Liver (tissue), 9 donors: ENCODE data around the gene GDI1. TPM values are rescaled to one million over a fixed set of nuclear protein-coding genes. Genes with fewer than 3 reads are reported as not detected.

Experiments
- DNase-seq: peaks from one replicate; pipeline ENCODE4 v3.0.0-alpha.2; 2017; ENCODE audit warnings: low spot score
- H3K27ac ChIP-seq, 2 donors: one replicate each; pipeline ENCODE4 v1.7.0; 2013; ENCODE audit warnings: inconsistent platforms in 2 of 2, low read length in 2 of 2, control low read depth in 1 of 2, low read depth in 1 of 2, mild to moderate bottlenecking in 1 of 2
- H3K27me3 ChIP-seq, 4 donors: one replicate each; pipeline versions ENCODE4 v1.6.1 to v1.7.0; 2013; ENCODE audit warnings: low read length in 3 of 4, inconsistent platforms in 1 of 4, mild to moderate bottlenecking in 1 of 4, moderate library complexity in 1 of 4; ENCODE audit not compliant: control insufficient read depth in 4 of 4, insufficient read depth in 4 of 4
- H3K36me3 ChIP-seq, 4 donors: one replicate each; pipeline versions ENCODE4 v1.6.1 to v1.7.0; 2013; ENCODE audit warnings: low read length in 3 of 4, mild to moderate bottlenecking in 3 of 4, low read depth in 1 of 4, moderate library complexity in 1 of 4; ENCODE audit not compliant: control insufficient read depth in 4 of 4, insufficient read depth in 3 of 4
- H3K4me1 ChIP-seq, 4 donors: one replicate each; pipeline versions ENCODE4 v1.6.1 to v1.7.0; 2013; ENCODE audit warnings: low read length in 3 of 4, mild to moderate bottlenecking in 3 of 4, moderate library complexity in 1 of 4; ENCODE audit not compliant: control insufficient read depth in 4 of 4, insufficient read depth in 4 of 4
- H3K4me3 ChIP-seq, 3 donors: one replicate each; pipeline versions ENCODE4 v1.6.1 to v1.7.0; 2013; ENCODE audit warnings: low read length in 3 of 3, control low read depth in 1 of 3, low read depth in 1 of 3, mild to moderate bottlenecking in 1 of 3
- H3K9ac ChIP-seq, 2 donors: one replicate each; pipeline ENCODE4 v1.7.0; 2013; ENCODE audit warnings: low read length in 2 of 2, mild to moderate bottlenecking in 2 of 2, moderate library complexity in 2 of 2, control low read depth in 1 of 2, low read depth in 1 of 2
- H3K9me3 ChIP-seq, 4 donors: one replicate each; pipeline versions ENCODE4 v1.6.1 to v1.7.0; 2013; ENCODE audit warnings: low read length in 3 of 4; ENCODE audit not compliant: control insufficient read depth in 4 of 4
- ATF3 ChIP-seq: IDR thresholded peaks from 2 replicates; pipeline ENCODE4 v1.6.1; 2016; ENCODE audit warnings: antibody characterized with exemption
- CTCF ChIP-seq: fragments of 150-350 bp; IDR thresholded peaks from 2 replicates; pipeline ENCODE4 v1.5.1; 2017; ENCODE audit warnings: improper control_type of control experiment, low read depth, low read length; ENCODE audit not compliant: missing input control
- EGR1 ChIP-seq, 2 donors: IDR thresholded peaks; 2 replicates each; pipeline ENCODE4 v1.6.1; 2016 to 2018; ENCODE audit warnings: antibody characterized with exemption in 2 of 2, low read depth in 2 of 2
- FOXA1 ChIP-seq: IDR thresholded peaks from 2 replicates; pipeline ENCODE4 v1.6.1; 2016; ENCODE audit warnings: antibody characterized with exemption
- FOXA2 ChIP-seq: IDR thresholded peaks from 2 replicates; pipeline ENCODE4 v1.6.1; 2016; ENCODE audit warnings: antibody characterized with exemption
- GABPA ChIP-seq, 2 donors: IDR thresholded peaks in 1 of 2; conservative IDR thresholded peaks in 1 of 2; 2 replicates each; pipeline ENCODE4 v1.6.1; 2016; ENCODE audit warnings: antibody characterized with exemption in 2 of 2, mild to moderate bottlenecking in 1 of 2, moderate library complexity in 1 of 2
- HNF4A ChIP-seq, 2 donors: conservative IDR thresholded peaks; 2 replicates each; pipeline ENCODE4 v1.6.1; 2016; ENCODE audit warnings: antibody characterized with exemption in 2 of 2, mild to moderate bottlenecking in 2 of 2
- HNF4G ChIP-seq: IDR thresholded peaks from 2 replicates; pipeline ENCODE4 v1.6.1; 2016; ENCODE audit warnings: antibody characterized with exemption
- JUND ChIP-seq, 2 donors: IDR thresholded peaks; 2 replicates each; pipeline ENCODE4 v1.6.1; 2016; ENCODE audit warnings: antibody characterized with exemption in 2 of 2
- MAX ChIP-seq: IDR thresholded peaks from 2 replicates; pipeline ENCODE4 v1.6.1; 2016; ENCODE audit warnings: antibody characterized with exemption
- NR2F2 ChIP-seq: IDR thresholded peaks from 2 replicates; pipeline ENCODE4 v1.6.1; 2016; ENCODE audit warnings: antibody characterized with exemption
- RAD21 ChIP-seq, 2 donors: IDR thresholded peaks; 2 replicates each; pipeline ENCODE4 v1.6.1; 2016; ENCODE audit warnings: antibody characterized with exemption in 2 of 2, mild to moderate bottlenecking in 2 of 2
- RXRA ChIP-seq, 2 donors: IDR thresholded peaks; 2 replicates each; pipeline ENCODE4 v1.6.1; 2017 to 2018; ENCODE audit warnings: antibody characterized with exemption in 2 of 2, mild to moderate bottlenecking in 1 of 2
- SP1 ChIP-seq: IDR thresholded peaks from 2 replicates; pipeline ENCODE4 v1.6.1; 2018; ENCODE audit warnings: antibody characterized with exemption, mild to moderate bottlenecking
- TAF1 ChIP-seq: conservative IDR thresholded peaks from 2 replicates; pipeline ENCODE4 v1.6.1; 2016; ENCODE audit warnings: antibody characterized with exemption, mild to moderate bottlenecking
- YY1 ChIP-seq: IDR thresholded peaks from 2 replicates; pipeline ENCODE4 v1.6.1; 2016; ENCODE audit warnings: antibody characterized with exemption, mild to moderate bottlenecking
- WGBS: extraction: QIAGEN DNeasy Blood & Tissue Kit; methylation state at CpG from one replicate; pipeline ENCODE4 v1.1.7; 2013; 5-methylcytosine and 5-hydroxymethylcytosine counted together
- polyA plus RNA-seq, 2 donors: library from polyadenylated mRNA; stranded (reverse) in 1 of 2; unstranded in 1 of 2; fragments of 200-250 nt in 1 of 2; fragments of >200 nt in 1 of 2; fragmentation: Nextera tagmentation in 1 of 2; extraction: Ambion mirVana in 1 of 2; gene quantifications; one replicate each; pipeline versions ENCODE4 v1.2.1 to v1.2.3, GENCODE V29; 2013 to 2015
- total RNA-seq, 2 donors: library from RNA; depleted of rRNA; stranded (reverse); fragments of >200 nt; gene quantifications; one replicate each; pipeline ENCODE4 v1.2.3, GENCODE V29; 2014
- TF ChIP-seq, protein P1 (sequence below): IDR thresholded peaks from 2 replicates; pipeline ENCODE4 v1.6.1; 2016; ENCODE audit warnings: antibody characterized with exemption
- TF ChIP-seq, protein P2 (sequence below): IDR thresholded peaks from 2 replicates; pipeline ENCODE4 v1.6.1; 2016; ENCODE audit warnings: antibody characterized with exemption, mild to moderate bottlenecking
- donor health status: healthy.
- donor health status: healthy.
- donor health status: healthy.
- donor health status: healthy.
- donor health status: healthy.

GDI1 gene
- total and polyA plus RNA-seq, 4 donors, result 12.8 to 35.6 (median 20.5) TPM

- TF ChIP-seq EGR1 (IDR thresholded peaks at IDR 0.05; ENCODE audit: low read depth in 2 of 2) (no peak), TAF1 (no peak), HNF4G (no peak), YY1 (no peak), HNF4A (conservative IDR thresholded peaks at IDR 0.05) (no peak), RAD21 (IDR thresholded peaks at IDR 0.05) (no peak), FOXA2 (no peak), GABPA (IDR thresholded peaks at IDR 0.05 in 1 of 2, conservative IDR thresholded peaks at IDR 0.05 in 1 of 2) (no peak)
- TF ChIP-seq, protein P1, sequence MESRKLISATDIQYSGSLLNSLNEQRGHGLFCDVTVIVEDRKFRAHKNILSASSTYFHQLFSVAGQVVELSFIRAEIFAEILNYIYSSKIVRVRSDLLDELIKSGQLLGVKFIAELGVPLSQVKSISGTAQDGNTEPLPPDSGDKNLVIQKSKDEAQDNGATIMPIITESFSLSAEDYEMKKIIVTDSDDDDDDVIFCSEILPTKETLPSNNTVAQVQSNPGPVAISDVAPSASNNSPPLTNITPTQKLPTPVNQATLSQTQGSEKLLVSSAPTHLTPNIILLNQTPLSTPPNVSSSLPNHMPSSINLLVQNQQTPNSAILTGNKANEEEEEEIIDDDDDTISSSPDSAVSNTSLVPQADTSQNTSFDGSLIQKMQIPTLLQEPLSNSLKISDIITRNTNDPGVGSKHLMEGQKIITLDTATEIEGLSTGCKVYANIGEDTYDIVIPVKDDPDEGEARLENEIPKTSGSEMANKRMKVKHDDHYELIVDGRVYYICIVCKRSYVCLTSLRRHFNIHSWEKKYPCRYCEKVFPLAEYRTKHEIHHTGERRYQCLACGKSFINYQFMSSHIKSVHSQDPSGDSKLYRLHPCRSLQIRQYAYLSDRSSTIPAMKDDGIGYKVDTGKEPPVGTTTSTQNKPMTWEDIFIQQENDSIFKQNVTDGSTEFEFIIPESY, result no peak
Observed at GRCh38 chrX:154431341-154431740, 5.6 kb upstream of the GDI1 start (continued).

DNA sequence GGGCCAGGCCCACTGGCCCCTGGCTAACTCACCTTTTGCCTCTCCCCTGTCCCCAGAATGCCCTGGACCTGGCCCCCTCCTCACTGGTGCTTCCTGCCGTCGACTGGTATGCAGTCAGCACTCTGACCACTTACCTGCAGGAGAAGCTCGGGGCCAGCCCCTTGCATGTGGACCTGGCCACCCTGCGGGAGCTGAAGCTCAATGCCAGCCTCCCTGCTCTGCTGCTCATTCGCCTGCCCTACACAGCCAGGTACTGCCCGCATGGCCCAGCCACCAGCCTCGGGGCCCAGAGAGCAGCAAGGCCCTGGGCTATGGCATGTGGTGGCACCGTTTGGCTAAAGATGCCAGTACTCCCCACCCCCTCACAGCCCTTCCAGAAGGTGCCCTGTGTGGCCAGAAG lies 4.7 kb upstream of the GDI1 start:
- Histone ChIP-seq H3K36me3 (peaks cover 3 to 10% (median 5%) of the 10 kb centered on the region in 4 donors), H3K27ac (no peak overlapping the region), H3K27me3 (no peaks in the 10 kb centered on the region), H3K4me3 (no peak overlapping the region), H3K4me1 (peaks cover 4 to 18% (median 4%) of the 10 kb centered on the region in 4 donors), H3K9me3 (no peaks in the 10 kb centered on the region), H3K9ac (no peak overlapping the region)
- DNase-seq, result no peak
- WGBS, result 94% methylated on average over 8 of the region's 8 CpGs
- TF ChIP-seq NR2F2 (no peak), TAF1 (no peak), MAX (no peak), HNF4A (conservative IDR thresholded peaks at IDR 0.05) (no peak), FOXA2 (no peak), FOXA1 (no peak), JUND (IDR thresholded peaks at IDR 0.05) (no peak), CTCF (no peak), ATF3 (no peak), YY1 (no peak), GABPA (IDR thresholded peaks at IDR 0.05 in 1 of 2, conservative IDR thresholded peaks at IDR 0.05 in 1 of 2) (no peak), RAD21 (IDR thresholded peaks at IDR 0.05) (no peak), RXRA (IDR thresholded peaks at IDR 0.05) (no peak), EGR1 (IDR thresholded peaks at IDR 0.05; ENCODE audit: low read depth in 2 of 2) (no peak), HNF4G (no peak), SP1 (no peak)
- TF ChIP-seq, protein P2, sequence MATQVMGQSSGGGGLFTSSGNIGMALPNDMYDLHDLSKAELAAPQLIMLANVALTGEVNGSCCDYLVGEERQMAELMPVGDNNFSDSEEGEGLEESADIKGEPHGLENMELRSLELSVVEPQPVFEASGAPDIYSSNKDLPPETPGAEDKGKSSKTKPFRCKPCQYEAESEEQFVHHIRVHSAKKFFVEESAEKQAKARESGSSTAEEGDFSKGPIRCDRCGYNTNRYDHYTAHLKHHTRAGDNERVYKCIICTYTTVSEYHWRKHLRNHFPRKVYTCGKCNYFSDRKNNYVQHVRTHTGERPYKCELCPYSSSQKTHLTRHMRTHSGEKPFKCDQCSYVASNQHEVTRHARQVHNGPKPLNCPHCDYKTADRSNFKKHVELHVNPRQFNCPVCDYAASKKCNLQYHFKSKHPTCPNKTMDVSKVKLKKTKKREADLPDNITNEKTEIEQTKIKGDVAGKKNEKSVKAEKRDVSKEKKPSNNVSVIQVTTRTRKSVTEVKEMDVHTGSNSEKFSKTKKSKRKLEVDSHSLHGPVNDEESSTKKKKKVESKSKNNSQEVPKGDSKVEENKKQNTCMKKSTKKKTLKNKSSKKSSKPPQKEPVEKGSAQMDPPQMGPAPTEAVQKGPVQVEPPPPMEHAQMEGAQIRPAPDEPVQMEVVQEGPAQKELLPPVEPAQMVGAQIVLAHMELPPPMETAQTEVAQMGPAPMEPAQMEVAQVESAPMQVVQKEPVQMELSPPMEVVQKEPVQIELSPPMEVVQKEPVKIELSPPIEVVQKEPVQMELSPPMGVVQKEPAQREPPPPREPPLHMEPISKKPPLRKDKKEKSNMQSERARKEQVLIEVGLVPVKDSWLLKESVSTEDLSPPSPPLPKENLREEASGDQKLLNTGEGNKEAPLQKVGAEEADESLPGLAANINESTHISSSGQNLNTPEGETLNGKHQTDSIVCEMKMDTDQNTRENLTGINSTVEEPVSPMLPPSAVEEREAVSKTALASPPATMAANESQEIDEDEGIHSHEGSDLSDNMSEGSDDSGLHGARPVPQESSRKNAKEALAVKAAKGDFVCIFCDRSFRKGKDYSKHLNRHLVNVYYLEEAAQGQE, result no peak
- TF ChIP-seq, protein P1, result no peak
